ENCODE data around the gene KIF16B.

GRCh38 chr20:16538779-16539178 is 34.5 kb downstream of the KIF16B start:
- TF ChIP-seq CTCF (IDR thresholded peaks at IDR 0.05; ENCODE audit: insufficient read depth, low read depth, low read length) (no peak), EZH2 (IDR thresholded peaks at IDR 0.05; ENCODE audit: insufficient read depth, low read length) (no peak)

All from astrocyte (in vitro differentiated cells and primary cell).